Calu3 (cell line): ENCODE data around the gene ZNF750. TPM values are rescaled to one million over a fixed set of nuclear protein-coding genes. Genes with fewer than 3 reads are reported as not detected.

Experiments used
- BruUV-seq: library from RNA; stranded (reverse); fragments of 400-500 nt; replicated peaks from 2 replicates; lab custom pipeline; 2021; lab: Mats Ljungman, UMichigan
- CTCF ChIA-PET: fragments of 300-600 bp; sonication (Branson Sonifier 250); formaldehyde crosslinking; loops from one replicate; lab custom pipeline; 2022; ENCODE audit warnings: antibody characterized with exemption; lab: Charles Lee
- DNase-seq: peaks from one replicate; pipeline ENCODE4 v3.0.0; 2022
- H3K27ac Mint-ChIP-seq: one replicate; pipeline ENCODE4 v1.8.0; 2022; ENCODE audit warnings: mixed read lengths; ENCODE audit not compliant: unreplicated experiment
- H3K27me3 Mint-ChIP-seq: one replicate; pipeline ENCODE4 v1.8.0; 2022; ENCODE audit warnings: mixed read lengths; ENCODE audit not compliant: unreplicated experiment
- H3K36me3 Mint-ChIP-seq: one replicate; pipeline ENCODE4 v1.8.0; 2022; ENCODE audit warnings: mild to moderate bottlenecking, moderate library complexity, mixed read lengths; ENCODE audit not compliant: insufficient read depth, unreplicated experiment
- H3K4me1 Mint-ChIP-seq: one replicate; pipeline ENCODE4 v1.8.0; 2022; ENCODE audit warnings: mild to moderate bottlenecking, low read depth, mixed read lengths; ENCODE audit not compliant: unreplicated experiment
- H3K4me3 Mint-ChIP-seq: one replicate; pipeline ENCODE4 v1.8.0; 2022; ENCODE audit warnings: mild to moderate bottlenecking, low read depth, moderate library complexity, mixed read lengths; ENCODE audit not compliant: unreplicated experiment
- H3K9me3 Mint-ChIP-seq: one replicate; pipeline ENCODE4 v1.8.0; 2022; ENCODE audit warnings: low read depth, mixed read lengths; ENCODE audit not compliant: unreplicated experiment
- intact Hi-C: fragments of 100-400 bp; cut with micrococcal nuclease; formaldehyde crosslinking; loops from one replicate; pipeline ENCODE4 v1.10.0; 2022; ENCODE audit not compliant: unreplicated experiment
- total RNA-seq: library from RNA; stranded (reverse); gene quantifications from 2 replicates; pipeline ENCODE4 v1.2.3, GENCODE V29; 2022
- TF ChIP-seq, protein P1 (sequence below): fragments of 200-600 bp; IDR thresholded peaks from one replicate; pipeline ENCODE4 v1.8.0; 2022; ENCODE audit warnings: antibody characterized with exemption; ENCODE audit not compliant: unreplicated experiment

The ZNF750 gene
- total RNA-seq, 1 experiment from 2014 or later, result not detected

DNA sequence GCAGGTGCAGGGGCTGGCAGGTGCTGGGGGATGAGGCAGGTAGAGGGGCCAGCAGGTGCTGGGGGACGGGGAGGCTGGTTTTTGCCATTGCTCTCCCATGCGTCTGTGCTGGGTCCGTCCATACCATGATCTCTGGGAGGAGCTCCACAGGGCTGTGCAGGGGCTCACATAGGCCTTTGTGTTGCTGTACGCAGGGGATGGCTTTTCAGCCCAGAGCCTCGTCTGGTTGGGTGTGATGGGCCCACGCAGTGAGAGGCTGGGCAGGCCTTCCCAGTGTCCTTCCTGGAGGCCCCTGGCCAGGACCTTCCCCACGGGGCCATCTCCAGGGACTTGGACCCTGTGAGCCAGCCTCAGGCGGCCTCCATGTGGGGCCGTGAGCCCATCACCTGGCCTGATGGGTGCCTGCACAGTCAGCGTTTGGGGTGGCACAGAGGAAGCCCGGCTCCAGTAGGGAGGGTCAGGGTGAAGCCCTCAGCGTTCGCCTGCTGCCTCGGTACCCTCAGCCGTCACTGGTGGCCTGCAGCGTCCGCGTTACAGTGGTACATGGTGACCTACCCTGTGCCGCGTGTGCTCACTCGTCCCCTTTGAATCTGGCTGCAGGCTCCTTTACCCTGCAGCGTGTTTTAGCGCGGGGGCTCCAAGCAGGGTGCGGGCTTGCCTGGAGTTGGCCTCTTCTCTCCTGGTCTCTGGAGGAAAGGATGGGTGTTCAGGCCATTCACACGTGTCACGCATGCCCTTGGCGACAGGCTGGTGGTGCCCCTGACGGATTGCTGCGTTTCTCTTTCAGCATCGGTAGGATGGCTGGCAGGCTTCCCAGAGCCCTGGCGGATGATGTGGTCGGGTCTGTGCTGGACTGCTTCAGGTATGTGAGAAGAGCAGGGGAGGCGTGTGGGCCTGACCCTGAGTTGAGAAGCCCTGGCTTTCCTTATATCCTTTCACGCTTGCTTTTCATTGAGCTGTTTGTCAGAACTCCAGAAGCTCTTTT lies 30.6 kb downstream of the ZNF750 start:
- intact Hi-C loops, result no loop called here
- TF ChIP-seq, protein P1, sequence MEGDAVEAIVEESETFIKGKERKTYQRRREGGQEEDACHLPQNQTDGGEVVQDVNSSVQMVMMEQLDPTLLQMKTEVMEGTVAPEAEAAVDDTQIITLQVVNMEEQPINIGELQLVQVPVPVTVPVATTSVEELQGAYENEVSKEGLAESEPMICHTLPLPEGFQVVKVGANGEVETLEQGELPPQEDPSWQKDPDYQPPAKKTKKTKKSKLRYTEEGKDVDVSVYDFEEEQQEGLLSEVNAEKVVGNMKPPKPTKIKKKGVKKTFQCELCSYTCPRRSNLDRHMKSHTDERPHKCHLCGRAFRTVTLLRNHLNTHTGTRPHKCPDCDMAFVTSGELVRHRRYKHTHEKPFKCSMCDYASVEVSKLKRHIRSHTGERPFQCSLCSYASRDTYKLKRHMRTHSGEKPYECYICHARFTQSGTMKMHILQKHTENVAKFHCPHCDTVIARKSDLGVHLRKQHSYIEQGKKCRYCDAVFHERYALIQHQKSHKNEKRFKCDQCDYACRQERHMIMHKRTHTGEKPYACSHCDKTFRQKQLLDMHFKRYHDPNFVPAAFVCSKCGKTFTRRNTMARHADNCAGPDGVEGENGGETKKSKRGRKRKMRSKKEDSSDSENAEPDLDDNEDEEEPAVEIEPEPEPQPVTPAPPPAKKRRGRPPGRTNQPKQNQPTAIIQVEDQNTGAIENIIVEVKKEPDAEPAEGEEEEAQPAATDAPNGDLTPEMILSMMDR, result no peak
- Mint-ChIP-seq H3K27me3 (no peaks in the 10 kb centered on the region), H3K4me3 (no peak overlapping the region), H3K27ac (no peak overlapping the region), H3K9me3 (no peaks in the 10 kb centered on the region), H3K36me3 (peaks cover 21% of the 10 kb centered on the region), H3K4me1 (no peaks in the 10 kb centered on the region)
- BruUV-seq, result no TSS peak
- CTCF ChIA-PET, result no interaction called here
- no peak for DNase-seq

DNA sequence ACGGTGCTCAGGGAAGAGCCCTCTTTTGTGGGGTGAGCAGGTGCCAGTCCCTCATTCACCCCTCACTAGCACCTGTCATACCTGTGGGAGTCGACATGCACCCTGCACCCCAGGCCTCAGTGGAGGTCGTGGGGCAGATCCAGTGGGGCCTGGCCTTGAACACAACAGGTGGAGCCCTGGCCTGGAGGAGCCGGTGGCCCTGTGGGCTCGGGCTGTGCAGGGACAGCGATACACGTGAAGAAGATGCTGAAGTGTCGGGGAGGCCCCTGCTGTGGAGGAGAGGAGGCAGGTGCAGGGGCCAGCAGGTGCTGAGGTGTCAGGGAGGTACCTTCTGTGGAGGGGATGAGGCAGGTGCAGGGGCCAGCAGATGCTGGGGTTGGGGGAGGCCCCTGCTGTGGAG lies 31.8 kb downstream of the ZNF750 start:
- H3K4me1 Mint-ChIP-seq, result no peaks in the 10 kb centered on the region
- no peak overlapping the region for H3K27ac Mint-ChIP-seq
- BruUV-seq, result no TSS peak
- H3K36me3 Mint-ChIP-seq, result peaks cover 17% of the 10 kb centered on the region
- H3K9me3 Mint-ChIP-seq, result no peaks in the 10 kb centered on the region
- DNase-seq, result no peak
- no peaks in the 10 kb centered on the region for H3K27me3 Mint-ChIP-seq
- H3K4me3 Mint-ChIP-seq, result no peak overlapping the region
- CTCF ChIA-PET, result no interaction called here
- intact Hi-C loops, result no loop called here
- TF ChIP-seq, protein P1, result no peak

DNA sequence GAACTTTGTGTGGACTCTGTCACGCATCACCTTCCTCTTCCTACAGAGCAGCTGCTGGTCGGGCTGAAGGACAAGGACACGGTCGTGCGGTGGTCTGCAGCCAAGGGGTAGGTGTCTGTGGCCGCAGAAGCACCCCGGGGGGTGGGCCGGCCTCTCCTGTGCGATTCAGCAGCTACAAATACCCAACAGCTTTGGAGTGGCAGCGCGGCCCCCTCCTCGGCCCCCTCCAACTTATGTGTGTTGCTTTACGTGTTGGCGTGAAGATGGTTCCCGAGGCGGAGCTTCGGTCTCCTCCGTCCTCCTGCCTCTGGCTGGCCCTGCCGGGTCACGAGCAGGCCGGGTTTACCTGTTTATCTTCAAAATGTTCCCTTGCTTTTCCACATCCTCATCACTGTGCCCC lies 32.3 kb downstream of the ZNF750 start:
- TF ChIP-seq, protein P1, result no peak
- CTCF ChIA-PET, result no interaction called here
- intact Hi-C loops, result no loop called here

DNA sequence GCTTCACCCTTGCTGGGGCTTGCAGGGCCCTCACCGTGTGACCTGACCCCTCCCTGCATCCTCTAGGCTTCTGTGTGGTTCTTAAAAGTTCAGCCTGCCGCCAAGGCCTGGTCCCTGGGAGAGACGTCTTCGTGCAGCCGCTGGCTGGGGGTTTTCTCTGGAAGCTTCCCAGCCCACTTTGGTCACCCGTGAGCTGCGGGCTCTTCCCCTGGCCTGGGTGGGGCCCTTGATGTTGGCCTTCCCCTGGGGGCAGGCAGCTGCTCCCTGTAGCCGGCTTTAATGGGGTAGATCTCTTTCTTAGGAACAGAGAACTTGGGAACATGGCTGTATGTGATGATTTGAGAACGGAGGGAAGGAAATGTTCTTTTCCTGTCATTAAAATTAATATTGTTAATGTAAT lies 32.7 kb downstream of the ZNF750 start:
- Mint-ChIP-seq H3K27ac (no peak overlapping the region), H3K36me3 (peaks cover 16% of the 10 kb centered on the region), H3K4me1 (no peaks in the 10 kb centered on the region), H3K27me3 (no peaks in the 10 kb centered on the region), H3K9me3 (no peaks in the 10 kb centered on the region), H3K4me3 (no peak overlapping the region)
- no peak for DNase-seq
- TF ChIP-seq, protein P1, result no peak
- intact Hi-C loops, result no loop called here
- CTCF ChIA-PET, result no interaction called here
- BruUV-seq, result no TSS peak

More for the DNA sequence above, 32.3 kb downstream of the ZNF750 start:
- Mint-ChIP-seq H3K27ac (no peak overlapping the region), H3K36me3 (peaks cover 16% of the 10 kb centered on the region), H3K4me3 (no peak overlapping the region), H3K27me3 (no peaks in the 10 kb centered on the region), H3K4me1 (no peaks in the 10 kb centered on the region), H3K9me3 (no peaks in the 10 kb centered on the region)
- DNase-seq, result no peak
- no TSS peak for BruUV-seq
